Astrocyte (in vitro differentiated cells and primary cell): Measurements from ENCODE around the gene LCN10.

Source experiments
- CTCF ChIP-seq: IDR thresholded peaks from 2 replicates; pipeline ENCODE4 v1.5.1; 2011; ENCODE audit warnings: low read depth, mild to moderate bottlenecking, inconsistent platforms, low read length, moderate library complexity; ENCODE audit not compliant: insufficient read depth
- EZH2 ChIP-seq: IDR thresholded peaks from 2 replicates; pipeline ENCODE4 v1.6.1; 2012; ENCODE audit warnings: mild to moderate bottlenecking, low read length, inconsistent platforms; ENCODE audit not compliant: insufficient read depth

DNA sequence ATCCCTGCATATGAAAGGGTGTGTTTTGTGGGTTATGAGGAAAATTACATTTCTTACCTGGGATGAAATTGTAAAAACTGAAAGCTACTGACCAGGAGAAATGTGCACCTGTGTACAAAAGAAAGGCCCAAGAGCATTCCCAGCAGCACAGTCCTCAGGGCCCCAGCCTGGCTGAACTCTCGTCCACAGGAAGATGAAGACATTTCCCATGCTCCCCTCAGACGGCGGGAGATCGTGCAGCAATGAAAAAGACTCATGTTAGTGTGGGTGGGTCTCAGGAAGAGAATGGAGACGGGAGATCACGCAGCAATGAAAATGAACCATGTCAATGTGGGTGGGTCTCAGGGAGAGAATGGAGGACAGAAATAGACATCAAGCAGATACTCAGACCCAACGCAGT is 34.2 kb upstream of the LCN10 start:
- TF ChIP-seq EZH2 (no peak), CTCF (no peak)
